SHP77 (cell line): ENCODE measurements around the gene SLC35B2.
"Not testable (repeated sequence)": the region's sequence is repeated elsewhere in the genome, so short reads cannot be mapped to it uniquely, and the experiment has no call there.

Source experiments
- DNase-seq, 2 experiments: peaks; one replicate each; lab custom pipeline; 2025; lab: John Stamatoyannopoulos, UW

SLC35B2 gene

DNA sequence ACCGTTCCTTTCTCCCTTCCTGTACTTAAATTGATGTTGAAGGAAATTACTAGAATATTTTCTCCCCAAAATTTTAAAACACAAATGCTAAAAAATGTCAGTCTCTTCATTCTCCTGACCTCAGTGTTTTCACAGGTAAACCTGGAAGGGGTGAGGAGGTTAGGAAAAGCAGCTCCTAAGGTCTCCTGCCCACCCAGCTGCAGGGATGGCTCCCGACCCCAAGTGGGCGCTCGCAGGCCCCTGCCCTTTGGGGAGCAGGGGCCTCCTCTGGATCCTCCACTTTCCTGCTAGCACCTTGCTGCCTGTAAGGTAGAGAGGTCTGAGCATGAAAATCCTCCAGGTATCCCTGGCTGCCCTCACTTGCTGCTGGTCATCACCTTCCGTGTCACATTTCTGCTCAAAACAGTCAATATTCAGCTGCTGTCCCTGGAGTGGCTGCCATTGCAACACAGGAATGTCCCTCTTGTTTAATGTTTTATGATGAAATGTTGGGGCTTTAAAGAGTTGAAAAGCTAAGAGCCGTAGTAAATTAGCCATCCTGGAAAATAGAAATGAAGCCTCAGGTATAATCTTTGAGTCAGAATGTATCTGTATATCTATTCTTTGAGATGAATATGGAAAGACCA is 21.3 kb downstream of the SLC35B2 start:
- no peak for DNase-seq

DNA sequence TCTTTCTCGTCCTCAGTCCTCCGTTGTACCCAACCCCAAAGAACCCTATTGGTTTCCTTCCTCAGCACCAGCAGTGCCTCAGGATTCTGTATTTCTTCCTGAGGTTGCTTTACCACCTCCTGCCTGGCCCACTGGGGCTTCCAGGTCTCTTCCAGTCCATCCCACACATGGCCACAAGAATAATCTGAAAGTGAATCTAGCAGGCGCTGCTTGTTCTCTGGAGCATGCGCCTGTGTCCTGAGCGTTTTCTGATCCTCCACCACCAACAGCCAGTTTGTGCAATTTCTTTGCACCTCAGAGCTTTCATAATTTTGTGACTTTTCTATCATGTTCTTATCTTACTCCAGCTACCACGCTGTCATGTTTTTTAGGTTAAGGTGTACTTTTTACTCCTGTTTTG is 22.1 kb downstream of the SLC35B2 start:
- DNase-seq, result no peak

DNA sequence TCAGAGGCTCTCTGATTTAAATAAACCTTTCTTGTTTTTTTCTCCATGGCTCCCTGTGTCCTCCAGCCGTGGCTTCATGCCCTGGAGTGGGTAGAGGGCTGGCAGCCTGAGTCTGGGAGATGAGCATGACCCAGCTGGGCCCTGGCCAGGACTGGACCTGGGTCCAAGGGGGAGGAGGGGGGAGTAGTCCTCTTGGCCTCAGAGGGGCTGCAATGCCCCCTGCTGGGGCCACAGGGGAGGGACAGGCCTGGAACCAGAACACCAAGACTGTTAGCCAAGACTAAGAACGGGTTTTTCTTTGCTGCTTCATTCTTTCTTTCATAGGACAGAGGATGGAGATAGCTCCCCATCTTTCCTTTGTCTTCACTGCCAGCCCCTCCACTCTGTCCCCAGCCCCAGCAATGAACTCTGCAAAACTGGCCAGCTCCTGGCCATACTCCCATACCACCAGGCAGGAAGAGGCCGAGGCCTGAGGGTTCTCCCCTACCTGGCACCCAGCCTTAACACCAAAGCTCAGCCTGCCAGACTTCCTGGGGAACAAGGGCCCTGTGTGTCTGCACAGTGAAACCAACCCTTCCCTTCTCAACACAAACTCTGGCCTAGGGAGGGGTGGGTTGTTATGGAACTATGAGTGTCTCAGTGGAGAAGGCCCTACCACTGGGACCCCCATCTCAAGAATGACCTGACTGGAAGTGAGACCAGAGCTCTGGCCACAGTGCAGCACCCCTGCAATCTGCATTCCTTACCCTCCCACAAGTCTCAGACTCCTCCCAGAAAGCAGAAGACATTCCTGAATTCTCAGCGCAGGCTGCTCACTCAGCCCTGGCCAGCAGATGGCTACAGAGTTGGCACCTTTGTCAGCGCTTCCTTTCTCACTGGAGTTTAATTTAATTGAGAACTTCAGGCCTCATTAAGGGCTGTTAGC is 23.0 kb downstream of the SLC35B2 start:
- DNase-seq, result peak; percentile 34 to 42

DNA sequence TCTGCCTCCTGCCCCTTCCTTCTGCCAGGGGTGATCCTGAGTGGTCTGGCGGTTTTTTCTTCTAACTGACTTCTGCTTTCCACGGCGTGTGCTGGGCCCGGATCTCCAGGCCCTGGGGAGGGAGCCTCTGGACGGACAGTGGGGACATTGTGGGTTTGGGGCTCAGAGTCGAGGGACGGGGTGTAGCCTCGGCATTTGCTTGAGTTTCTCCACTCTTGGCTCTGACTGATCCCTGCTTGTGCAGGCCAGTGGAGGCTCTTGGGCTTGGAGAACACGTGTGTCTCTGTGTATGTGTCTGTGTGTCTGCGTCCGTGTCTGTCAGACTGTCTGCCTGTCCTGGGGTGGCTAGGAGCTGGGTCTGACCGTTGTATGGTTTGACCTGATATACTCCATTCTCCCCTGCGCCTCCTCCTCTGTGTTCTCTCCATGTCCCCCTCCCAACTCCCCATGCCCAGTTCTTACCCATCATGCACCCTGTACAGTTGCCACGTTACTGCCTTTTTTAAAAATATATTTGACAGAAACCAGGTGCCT is 23.7 kb downstream of the SLC35B2 start:
- DNase-seq, result no peak

DNA sequence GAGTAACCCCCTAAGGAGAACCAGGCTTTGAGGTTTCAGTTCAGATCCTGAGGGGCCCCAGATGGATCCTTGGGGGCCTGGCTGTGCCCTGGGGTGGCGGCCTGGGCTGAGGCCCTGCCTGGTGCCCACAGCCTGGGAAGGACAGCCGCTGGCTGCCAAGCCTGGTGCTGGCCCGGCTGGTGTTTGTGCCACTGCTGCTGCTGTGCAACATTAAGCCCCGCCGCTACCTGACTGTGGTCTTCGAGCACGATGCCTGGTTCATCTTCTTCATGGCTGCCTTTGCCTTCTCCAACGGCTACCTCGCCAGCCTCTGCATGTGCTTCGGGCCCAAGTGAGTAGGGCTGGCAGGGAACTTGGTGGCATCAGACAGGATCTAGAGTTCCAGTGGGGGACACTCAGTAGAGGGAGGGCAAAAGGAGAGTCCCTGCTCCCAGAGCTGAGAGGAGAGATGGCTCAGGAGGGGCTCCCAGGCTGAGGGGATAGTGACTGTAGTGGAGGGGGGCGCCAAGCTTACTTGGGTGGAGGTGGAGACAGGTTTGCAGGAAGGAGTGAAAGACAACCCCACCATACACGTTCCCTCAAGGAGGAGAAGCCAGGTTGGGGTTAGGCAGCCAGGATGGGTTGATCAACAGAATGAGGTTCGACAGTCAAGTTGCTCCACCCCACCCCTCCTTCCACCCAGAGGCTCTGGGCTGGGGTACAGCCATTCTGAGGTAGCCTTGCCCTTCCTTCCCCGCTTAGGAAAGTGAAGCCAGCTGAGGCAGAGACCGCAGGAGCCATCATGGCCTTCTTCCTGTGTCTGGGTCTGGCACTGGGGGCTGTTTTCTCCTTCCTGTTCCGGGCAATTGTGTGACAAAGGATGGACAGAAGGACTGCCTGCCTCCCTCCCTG is 24.4 kb downstream of the SLC35B2 start:
- DNase-seq, result no peak

DNA sequence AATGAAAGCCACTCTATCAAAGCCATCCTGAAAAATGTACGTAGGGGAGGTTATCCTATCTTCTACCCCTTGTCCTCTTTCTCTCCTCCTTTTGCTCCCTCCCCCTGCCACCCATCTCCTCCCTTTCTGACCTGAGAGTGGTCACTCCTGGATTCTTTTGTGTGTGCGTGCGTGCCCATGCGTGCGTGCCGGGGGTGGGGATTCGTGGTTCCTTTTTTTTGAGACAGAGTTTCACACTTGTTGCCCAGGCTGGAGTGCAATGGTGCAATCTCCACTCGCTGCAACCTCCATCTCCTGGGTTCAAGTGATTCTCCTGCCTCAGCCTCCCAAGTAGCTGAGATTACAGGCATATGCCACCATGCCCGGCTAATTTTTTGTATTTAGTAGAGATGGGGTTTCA is 25.9 kb downstream of the SLC35B2 start:
- not testable (repeated sequence) for DNase-seq

DNA sequence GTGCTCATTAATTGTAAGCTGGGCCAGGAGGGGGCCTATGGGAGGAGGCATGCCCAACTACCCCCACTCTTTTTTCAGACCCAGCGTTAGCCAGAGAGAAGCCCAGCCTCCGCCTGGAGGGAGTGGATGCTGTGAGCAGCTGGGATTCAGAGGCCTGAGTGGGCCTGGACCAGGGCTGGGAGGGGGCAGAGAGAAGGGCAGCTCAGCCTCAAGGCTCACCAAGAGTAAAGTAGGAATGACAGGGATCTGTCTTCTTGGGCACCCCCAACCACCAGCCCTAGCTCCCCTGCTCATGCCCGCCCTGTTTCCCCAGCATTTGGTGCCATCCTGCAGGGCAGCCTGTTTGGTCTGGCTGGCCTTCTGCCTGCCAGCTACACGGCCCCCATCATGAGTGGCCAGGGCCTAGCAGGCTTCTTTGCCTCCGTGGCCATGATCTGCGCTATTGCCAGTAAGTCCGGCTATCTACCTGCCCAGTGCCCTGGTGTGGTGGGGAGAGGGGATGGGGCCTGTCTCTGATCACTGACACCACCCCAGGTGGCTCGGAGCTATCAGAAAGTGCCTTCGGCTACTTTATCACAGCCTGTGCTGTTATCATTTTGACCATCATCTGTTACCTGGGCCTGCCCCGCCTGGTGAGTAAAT is 27.2 kb downstream of the SLC35B2 start:
- no peak for DNase-seq

DNA sequence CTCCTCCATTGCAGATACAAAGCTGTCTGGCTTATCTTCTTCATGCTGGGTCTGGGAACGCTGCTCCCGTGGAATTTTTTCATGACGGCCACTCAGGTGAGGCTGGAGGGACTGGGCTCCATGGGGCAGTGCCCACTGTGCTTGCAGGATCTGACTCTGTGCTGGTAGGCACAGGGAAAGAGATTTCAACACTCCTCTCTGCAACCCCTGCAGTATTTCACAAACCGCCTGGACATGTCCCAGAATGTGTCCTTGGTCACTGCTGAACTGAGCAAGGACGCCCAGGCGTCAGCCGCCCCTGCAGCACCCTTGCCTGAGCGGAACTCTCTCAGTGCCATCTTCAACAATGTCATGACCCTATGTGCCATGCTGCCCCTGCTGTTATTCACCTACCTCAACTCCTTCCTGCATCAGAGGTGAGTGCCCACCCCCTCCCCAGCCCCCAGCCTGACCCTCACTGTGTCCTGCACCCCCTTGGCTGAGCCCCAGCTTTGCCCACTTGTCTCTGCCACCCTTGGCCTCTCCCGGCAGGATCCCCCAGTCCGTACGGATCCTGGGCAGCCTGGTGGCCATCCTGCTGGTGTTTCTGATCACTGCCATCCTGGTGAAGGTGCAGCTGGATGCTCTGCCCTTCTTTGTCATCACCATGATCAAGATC is 27.8 kb downstream of the SLC35B2 start:
- no peak for DNase-seq

DNA sequence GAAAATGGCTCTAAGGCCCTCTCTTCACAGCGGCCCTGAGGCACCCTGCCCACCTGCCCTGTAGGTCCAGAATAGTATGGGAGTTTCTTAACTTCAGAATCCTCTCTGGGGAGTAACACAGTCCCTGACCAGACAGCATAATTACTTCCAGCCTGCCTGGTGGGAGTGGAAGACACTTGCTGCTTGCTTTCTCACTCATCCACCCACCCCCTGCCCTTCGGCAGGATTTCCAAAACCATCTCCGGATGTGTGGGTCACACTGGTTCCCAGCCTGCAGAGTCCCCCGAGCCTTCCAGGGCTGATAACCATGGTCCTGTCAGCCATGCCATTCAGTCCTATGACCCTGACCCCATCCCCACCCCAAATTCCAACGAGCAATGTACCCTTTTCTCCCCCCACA is 28.5 kb downstream of the SLC35B2 start:
- DNase-seq, result no peak

DNA sequence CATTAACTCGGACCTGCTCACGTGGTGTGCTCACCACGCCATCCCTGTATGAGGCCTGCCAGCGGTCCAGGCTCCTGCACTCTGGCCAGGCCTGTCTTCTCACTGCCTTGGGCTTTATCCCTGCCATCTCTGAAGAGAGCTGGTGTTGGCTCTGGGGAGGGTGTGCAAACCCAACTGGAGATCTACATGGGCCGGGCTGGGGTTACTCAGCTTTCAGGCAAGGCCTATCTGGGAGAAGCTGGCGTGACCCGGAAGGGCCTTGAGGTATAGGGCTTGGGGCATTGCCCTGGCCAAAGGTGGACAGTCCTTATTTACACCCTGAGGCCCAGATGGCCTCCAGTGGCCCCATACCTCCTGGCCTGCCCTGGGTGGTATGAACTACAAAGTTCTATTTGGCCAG is 28.9 kb downstream of the SLC35B2 start:
- DNase-seq, result no peak

DNA sequence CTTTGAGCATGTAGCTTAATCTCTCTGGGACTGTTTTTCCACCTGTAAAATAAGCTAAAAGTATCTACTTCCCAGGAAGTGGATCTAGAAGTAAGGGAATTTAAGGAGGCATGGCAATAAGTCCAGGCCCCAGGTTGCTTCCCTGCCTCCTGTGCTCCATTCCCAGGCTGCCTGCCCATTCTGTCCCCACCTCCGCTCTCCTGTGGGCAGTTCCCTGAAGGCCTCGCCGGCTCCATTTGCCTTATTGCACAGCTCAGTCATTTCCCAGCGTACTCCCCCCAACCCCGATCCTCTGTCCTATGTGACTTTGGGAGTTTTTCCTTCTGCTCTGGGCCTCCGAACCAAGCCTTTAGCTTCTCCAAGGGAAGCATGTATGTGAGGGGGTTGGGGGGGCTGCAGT is 29.3 kb downstream of the SLC35B2 start:
- DNase-seq, result no peak

DNA sequence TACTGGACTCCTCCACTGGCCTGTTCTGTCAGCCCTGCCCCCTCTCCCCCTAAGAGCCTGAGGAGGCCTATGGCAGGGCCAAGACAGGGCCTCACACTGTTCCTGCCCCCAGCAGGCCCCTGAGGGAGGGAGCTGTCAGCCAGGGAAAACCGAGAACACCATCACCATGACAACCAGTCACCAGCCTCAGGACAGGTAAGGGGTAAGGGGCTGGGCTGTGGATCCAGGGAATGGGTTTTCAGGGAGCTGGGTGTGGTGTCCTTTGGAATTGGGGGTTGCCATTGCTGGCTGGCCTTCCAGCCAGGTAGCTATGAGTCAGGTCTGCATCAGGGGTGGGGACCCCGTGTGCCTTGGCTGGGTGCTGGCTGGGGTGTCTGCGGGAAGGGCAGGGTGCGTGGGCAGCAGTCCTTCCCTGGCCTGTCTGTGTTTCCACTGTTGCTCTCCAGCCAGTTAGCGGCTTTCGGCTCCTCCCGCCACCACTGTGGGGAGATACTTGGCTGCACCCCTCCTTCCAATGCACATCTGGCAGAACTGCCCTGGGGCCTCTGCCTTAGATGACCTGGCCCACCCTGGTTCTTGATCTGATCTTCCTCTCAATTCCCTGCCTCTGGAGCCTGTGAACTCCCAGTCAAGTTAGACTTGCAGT is 30.1 kb downstream of the SLC35B2 start:
- no peak for DNase-seq

DNA sequence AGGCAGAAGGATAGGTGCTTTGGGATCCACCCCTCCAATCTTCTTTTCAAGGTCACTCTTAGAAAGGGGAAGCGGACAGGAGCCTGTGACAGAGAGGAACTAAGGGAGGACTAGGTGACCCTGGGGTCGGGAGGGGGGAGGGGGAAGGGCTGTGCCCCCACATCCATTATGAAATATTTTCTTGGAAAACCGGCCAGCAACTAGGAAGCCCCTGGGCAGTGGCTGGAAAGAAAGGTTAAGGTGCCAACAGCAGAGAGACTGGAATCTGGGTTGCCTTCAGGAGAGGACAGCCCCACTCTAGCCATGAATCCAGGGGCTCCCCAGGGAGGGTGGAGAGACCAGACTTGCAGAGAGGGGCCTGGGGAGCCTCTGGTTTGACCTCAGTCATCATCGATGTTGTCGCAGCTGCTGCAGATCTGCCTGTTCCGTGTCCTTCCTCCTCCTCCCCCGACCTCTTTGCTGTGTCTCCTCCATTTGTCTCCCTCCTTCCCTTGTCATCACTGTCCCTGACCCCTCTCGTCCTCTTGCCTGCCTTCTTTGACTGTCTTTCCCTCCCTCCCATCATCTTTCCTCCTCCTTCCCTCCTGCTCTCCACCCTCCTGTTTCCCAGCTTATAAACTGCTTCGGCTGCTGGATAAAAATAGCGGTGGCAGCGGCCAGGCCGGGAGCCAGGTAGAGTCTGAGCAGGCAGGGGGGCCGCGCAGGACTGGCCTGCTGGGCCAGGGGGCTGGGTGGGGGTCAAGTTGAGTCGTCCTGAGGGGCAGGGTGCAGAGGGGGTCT is 30.8 kb downstream of the SLC35B2 start:
- no peak for DNase-seq

DNA sequence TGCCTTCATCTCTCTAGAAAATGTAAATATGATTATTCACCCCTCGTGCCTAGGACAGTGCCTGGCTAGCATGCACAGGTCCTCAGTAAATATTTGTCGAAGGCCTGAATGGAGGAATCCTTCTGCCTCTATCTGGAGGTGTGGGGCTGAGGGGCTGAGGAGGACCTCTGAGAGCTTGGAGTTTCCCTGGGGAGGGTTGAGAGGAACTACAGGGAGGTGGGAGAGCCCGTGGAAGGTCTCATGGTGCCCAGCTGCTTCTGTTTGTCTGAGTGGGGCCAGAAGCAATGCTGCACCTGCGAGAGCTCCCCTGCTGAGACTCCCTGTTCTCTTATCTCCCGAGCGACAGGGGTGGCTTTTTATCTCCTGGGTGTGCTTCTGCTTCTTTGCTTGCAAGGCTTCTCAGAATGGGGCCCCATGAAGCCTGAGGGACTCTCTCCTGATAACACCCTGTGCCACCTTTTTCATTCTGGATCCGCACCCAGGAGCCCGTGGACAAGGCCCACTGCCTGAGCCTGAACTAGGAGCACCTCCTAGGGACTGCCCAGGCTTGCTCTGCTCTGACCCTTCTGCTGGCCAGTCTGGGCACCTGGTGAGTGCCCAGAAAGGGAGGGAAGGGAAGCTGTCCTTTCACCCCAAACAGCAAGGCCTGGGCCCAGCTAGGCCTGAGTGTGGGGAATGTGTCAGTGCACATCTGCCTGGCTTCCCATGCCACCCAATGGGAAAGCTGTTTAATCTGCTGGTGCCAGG is 31.6 kb downstream of the SLC35B2 start:
- DNase-seq, result no peak

DNA sequence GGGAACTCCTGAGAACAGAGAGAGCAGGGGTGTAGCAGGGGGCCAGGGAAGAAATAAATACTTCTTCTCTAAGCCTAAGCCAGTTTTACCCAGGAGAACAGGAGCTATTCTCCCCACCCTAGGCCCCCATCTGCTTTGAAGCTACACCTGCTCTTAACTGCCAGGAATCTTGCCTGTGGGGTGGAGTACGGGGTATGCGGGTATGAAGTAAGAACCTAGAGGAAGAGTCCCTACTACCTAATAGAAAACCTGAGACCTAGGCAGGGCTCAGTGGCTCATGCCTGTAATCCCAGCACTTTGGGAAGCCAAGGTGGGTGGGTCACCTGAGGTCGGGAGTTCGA is 32.4 kb downstream of the SLC35B2 start:
- DNase-seq, result no peak

DNA sequence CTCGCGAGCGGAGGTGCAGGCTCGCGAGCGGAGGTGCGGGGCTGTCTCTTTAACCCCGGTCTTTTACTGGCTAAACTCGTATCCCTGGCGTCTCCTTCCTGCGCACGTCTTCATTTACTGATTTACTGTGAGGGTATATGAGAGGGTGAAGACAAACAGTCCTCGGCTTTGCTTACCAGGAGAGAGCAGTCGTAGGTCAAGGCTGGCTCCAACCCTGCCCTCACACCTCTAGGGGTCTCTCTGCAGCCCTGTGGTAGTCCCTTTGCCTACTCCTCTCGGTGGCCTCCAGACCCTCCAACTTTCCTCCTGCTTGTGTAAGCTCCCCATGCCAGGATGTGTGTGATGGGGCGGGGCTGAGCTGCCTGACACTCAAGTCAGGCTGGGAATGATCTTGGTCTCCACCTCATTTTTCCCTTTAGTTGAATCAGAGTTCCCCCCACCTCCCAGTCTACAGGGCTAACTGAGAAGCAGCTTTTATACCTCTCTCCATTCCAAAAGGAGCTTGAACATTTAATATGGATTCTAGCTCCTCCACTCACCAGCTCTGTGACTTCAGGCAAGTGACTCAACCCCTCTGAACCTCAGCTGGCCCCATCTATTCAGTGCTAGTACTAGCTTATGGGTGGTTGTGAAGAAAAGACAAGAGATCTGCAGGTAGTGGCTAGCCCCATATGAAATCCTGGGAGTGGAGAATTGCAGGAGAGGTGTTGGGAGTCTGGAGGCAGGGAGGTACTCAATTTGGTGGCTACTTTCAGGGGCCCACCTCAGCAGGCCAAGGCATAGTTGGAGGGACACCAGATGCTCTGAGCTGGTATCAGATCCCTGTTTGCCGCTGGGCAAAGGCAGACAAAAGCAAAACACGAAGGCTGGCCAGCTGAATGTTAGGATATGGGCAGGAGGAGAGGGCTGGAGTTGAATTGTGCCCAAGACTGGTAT is 33.0 kb downstream of the SLC35B2 start:
- DNase-seq, result no peak

DNA sequence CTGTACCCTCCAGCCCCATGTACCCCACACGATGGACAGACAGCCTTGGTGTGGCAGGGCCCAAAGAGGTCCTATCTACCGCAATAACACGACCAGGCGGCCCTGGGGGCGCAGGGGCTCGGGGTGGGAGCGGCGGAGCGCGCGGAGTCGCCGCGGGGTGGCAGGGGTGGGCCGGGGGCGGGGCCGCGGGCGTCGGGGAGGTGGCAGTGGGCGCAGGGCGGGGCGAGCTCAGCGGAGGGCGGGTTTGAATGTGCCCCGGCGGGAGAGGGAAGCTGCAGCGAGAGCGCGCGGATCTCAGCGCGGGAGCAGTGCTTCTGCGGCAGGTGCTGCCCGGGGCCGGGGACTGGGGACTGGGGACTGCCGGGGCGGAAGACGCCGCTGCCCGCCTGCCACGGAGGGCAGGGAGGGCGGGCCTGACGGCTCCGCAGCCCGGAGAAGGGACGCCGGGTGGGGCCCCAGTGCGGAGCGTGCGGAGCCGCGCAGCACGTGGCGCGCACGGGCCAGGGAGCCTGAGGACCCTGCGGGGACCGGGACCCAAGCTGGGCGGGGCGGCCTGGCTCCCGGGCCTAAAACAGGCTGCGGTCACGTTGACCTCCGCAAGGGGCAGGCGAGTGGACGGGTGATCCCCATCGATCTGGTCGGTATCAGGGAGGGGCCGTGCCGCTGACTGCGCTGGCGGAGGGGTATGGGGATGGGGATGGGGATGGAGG is 33.9 kb downstream of the SLC35B2 start, which contains the start of gene SLC29A1:
SLC29A1 (plus strand) TSS at position 277 of the 710 bp plus-strand sequence. CDS start 3,719 bp downstream, outside the sequence.
- DNase-seq, result peak; percentile 43 to 76
